ENCODE results near the gene YBX2.

Gene YBX2

DNA sequence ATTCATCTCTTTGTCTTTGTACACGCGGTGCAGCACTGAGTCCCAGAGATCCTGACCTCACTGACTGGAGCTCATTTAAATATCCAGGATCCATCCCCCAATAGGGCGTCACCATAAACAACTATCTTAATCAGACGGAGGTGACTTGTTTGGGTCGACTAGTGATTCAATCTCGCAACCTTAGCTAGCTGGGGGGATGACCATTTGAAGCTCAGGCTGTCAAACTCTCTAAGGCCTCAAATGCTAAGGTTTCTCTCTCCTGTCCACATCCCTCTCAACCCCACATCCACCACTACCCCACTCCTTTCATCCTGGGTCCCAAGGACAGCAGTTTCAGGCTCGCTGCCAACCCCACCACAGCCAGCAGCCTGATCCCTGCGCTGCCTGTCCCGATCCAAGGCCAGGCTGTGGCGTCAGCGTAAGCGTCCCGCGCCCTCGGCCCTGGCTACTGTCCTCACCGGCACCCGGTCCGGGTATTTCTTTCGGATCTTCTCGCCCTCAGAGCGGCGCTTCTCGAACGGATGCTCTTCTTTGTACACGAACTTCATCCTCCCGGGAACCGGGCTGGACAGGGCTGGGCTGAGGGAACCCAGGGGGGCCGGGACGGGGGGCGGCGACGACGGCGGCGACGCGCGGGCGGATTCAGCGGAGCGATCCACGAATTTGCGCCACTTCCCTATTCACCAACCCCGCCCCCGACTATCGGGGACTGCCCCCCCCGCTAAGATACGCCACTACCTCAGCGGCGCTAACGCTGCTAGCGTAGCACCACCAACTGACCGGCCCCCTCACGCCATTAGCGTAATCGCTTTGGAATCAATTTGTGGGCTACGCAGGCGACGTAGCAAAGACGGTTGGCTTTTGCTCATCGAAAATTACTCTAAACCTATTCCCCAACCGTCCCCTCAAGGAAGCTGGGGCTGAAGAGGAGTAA, 52.4 kb downstream of the YBX2 start, which contains the start of gene GABARAP:
Gene GABARAP (minus strand): TSS at position 667 of the 934 bp plus-strand sequence. CDS start 119 bp downstream, at position 548.
- TF ChIP-seq, protein P1, sequence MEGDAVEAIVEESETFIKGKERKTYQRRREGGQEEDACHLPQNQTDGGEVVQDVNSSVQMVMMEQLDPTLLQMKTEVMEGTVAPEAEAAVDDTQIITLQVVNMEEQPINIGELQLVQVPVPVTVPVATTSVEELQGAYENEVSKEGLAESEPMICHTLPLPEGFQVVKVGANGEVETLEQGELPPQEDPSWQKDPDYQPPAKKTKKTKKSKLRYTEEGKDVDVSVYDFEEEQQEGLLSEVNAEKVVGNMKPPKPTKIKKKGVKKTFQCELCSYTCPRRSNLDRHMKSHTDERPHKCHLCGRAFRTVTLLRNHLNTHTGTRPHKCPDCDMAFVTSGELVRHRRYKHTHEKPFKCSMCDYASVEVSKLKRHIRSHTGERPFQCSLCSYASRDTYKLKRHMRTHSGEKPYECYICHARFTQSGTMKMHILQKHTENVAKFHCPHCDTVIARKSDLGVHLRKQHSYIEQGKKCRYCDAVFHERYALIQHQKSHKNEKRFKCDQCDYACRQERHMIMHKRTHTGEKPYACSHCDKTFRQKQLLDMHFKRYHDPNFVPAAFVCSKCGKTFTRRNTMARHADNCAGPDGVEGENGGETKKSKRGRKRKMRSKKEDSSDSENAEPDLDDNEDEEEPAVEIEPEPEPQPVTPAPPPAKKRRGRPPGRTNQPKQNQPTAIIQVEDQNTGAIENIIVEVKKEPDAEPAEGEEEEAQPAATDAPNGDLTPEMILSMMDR (IDR thresholded peaks at IDR 0.05; ENCODE audit: insufficient read depth, low read depth, low read length, missing control alignments), result no peak
- DNase-seq (ENCODE audit: low read depth), result peak; percentile 94
- H3K4me3 ChIP-seq (ENCODE audit: low read depth, low read length), result peak within 1 kb of the TSS; percentile 86

DNA sequence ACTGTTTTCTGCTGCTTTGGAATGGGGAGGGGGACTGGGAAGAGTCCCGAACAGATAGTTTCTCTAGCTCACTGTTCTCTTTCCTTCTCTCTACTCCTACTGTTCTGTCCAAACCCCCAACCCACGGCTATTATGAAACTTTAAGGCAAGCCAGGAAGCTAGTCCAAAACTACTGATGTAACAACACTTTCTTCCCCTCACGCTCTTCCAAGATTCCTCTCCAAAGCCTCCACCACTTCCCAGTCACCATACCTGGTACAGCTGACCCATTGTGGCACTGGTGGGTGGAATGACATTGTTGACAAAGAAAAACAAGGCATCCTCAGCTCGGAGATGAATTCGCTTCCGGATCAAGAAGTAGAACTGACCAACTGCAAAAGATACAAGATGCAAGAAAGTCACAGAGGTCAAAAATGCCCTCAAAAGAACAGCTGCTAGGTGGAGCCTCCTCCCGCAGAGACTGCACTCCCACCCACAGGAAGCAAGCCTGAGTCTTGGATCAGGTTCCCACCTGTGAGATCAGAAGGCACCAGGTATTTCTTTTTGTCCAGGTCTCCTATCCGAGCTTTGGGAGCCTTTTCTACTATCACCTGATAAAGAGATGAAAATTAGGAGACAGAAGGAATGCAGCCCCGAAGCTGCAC, 53.2 kb downstream of the YBX2 start:
- TF ChIP-seq, protein P1 (IDR thresholded peaks at IDR 0.05; ENCODE audit: insufficient read depth, low read depth, low read length, missing control alignments), result no peak
- DNase-seq (ENCODE audit: low read depth), result no peak
- H3K4me3 ChIP-seq (ENCODE audit: low read depth, low read length), result peak overlapping the region; percentile 86

DNA sequence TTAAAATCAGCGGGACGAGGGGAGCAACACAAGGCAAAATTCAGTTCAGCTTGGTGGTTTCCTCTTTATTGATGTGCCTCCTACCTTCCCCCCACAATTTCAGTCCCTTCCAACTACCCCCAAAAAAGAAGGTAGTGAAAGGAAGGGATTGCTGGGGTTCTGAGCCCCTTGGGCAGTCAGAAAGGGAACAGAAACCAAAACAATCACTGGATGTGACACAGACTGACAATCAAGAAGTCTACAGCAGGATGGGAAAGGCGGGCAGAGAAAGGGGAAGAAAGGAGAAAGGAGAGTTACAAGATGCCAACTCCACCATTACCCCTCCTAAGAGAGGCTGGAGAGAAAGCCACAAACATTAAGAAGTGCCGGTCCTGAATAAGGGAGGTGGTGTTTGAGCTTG, 54.1 kb downstream of the YBX2 start:
- DNase-seq (ENCODE audit: low read depth), result no peak
- peak overlapping the region; percentile 51 for H3K4me3 ChIP-seq (ENCODE audit: low read depth, low read length)
- TF ChIP-seq, protein P1 (IDR thresholded peaks at IDR 0.05; ENCODE audit: insufficient read depth, low read depth, low read length, missing control alignments), result no peak

DNA sequence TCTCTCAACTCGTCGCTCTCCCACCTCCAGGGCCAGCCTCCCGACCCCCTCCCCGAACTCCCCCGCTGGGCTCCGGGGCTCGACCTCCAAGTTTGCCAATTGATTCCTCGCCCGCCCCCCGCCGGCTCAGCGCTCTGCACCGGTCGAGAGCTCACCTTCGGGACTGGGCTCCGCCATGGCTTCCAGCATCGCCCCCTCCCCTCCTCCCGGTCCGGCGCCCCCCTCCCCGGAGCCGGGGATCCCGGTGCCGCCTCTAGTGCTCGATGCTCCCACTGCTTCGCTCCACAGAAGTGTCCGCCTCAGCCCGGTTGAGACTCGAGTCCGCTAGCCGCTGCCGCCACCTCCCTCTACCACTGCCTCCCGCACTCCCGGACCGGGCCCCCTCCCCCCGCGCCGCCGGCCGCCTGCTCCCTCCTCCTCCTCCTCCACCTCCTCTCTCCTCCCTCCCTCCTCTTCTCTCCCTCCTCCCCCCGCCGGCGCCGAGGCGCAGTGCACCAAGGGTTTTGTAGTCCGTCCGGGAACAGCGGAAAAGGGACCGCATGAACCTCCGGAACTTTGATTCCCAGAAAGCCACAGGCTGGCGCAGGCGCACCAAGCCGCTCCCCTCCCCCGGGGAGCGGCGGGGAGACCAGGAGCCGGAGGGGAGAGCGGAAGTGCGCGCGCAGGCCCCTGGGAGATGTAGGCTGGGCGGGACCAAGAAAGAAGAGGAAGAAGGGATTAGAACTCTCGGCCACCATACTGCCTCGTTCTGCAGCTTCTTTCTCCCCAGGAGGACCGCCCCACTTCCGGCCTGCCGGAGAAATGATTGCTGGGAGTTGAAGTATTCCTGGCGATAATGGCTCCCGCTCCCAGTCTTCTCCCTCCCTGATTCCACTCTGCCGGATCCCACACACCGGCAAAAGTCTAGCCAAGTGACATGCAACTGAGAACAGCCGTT, 55.1 kb downstream of the YBX2 start, which contains the start of gene PHF23:
Gene PHF23 (minus strand): TSS at position 367 of the 937 bp plus-strand sequence. CDS start 178 bp downstream, at position 189.
- peak; percentile 99 for DNase-seq (ENCODE audit: low read depth)
- TF ChIP-seq, protein P1 (IDR thresholded peaks at IDR 0.05; ENCODE audit: insufficient read depth, low read depth, low read length, missing control alignments), result no peak

DNA sequence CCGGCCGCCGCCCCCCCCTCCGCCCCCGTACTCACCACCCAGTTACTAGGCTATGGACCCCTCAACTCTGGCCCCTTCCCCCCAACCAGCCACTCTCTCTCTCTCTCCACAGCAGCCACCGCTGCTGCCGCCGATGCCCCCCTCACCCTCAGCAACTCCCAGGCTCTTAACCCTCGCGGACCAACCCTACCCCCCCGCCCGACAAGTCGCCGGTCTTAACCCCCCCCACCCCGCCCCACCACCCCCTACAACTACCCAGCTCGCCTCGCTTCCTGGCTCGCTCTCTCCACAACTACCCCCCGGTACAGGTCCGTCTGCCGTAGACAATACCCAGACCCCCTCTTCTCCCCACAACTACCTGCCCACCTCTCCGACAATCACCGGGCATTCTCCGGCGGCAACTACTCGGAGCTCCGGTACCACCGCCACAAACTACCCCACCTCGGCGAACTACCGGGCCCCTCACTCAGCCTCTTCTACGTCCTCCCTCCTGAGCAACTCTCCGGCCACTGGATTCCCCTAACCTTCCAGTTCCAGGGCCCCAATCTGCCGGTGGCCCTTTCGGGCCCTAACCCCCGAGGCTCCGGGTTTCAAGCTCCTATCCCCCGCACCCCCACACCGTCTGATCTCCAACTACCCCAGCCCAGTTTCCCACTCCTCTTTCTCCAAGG, 55.9 kb downstream of the YBX2 start:
- peak; percentile 64 for DNase-seq (ENCODE audit: low read depth)
- peak overlapping the region; percentile 70 for H3K4me3 ChIP-seq (ENCODE audit: low read depth, low read length)
- TF ChIP-seq, protein P1 (IDR thresholded peaks at IDR 0.05; ENCODE audit: insufficient read depth, low read depth, low read length, missing control alignments), result no peak

More for the DNA sequence above, 55.1 kb downstream of the YBX2 start, which contains the start of gene PHF23:
- H3K4me3 ChIP-seq (ENCODE audit: low read depth, low read length), result peak within 1 kb of the TSS; percentile 70

Data from GM12865 (cell line).